DOHH2 (cell line): Measurements from ENCODE around the gene LARGE1.

Experiments
- H3F3A ChIP-seq: fragments of 200-600 bp; sonication (generic), shearing (Covaris generic); 2 replicates; pipeline ENCODE4 v1.6.0; 2016; ENCODE audit warnings: antibody characterized with exemption, mild to moderate bottlenecking; ENCODE audit not compliant: control insufficient read depth, insufficient read depth
- H3K27ac ChIP-seq: fragments of 200-600 bp; sonication (generic); 2 replicates; pipeline ENCODE4 v1.5.1; 2014; ENCODE audit warnings: low read depth, mild to moderate bottlenecking, low read length, moderate library complexity
- H3K27me3 ChIP-seq: fragments of 200-600 bp; sonication (generic); 2 replicates; pipeline ENCODE4 v1.6.1; 2014; ENCODE audit warnings: mild to moderate bottlenecking, low read length, mixed read lengths; ENCODE audit not compliant: control insufficient read depth
- H3K36me3 ChIP-seq: fragments of 200-600 bp; sonication (generic); 2 replicates; pipeline ENCODE4 v1.6.1; 2014; ENCODE audit warnings: mild to moderate bottlenecking, low read length, moderate library complexity, mixed read lengths; ENCODE audit not compliant: control insufficient read depth
- H3K4me1 ChIP-seq: fragments of 200-600 bp; sonication (generic); 2 replicates; pipeline ENCODE4 v1.6.1; 2014; ENCODE audit warnings: mild to moderate bottlenecking, low read length, mixed read lengths; ENCODE audit not compliant: control insufficient read depth
- H3K4me2 ChIP-seq: fragments of 200-600 bp; sonication (generic); 2 replicates; pipeline ENCODE4 v1.6.0; 2014; ENCODE audit warnings: mild to moderate bottlenecking, low read length, moderate library complexity
- H3K4me3 ChIP-seq: fragments of 200-600 bp; sonication (generic); 2 replicates; pipeline ENCODE4 v1.5.1; 2014; ENCODE audit warnings: mild to moderate bottlenecking, low read length, mixed read lengths
- H3K79me2 ChIP-seq: fragments of 200-600 bp; sonication (generic); 2 replicates; pipeline ENCODE4 v1.6.1; 2014; ENCODE audit warnings: mild to moderate bottlenecking, low read length, mixed read lengths; ENCODE audit not compliant: control insufficient read depth
- H3K9me2 ChIP-seq: fragments of 200-600 bp; sonication (generic); replicated peaks from 2 replicates; pipeline ENCODE4 v1.6.1; 2014; ENCODE audit warnings: mild to moderate bottlenecking, low read length, mixed read lengths; ENCODE audit not compliant: control insufficient read depth
- H3K9me3 ChIP-seq: fragments of 200-600 bp; sonication (generic); 2 replicates; pipeline ENCODE4 v1.6.1; 2014; ENCODE audit warnings: antibody characterized with exemption, low read length, mixed read lengths; ENCODE audit not compliant: control insufficient read depth, insufficient read depth
- H4K20me1 ChIP-seq: fragments of 200-600 bp; sonication (generic); 2 replicates; pipeline ENCODE4 v1.6.0; 2014; ENCODE audit warnings: low read depth, mild to moderate bottlenecking, antibody characterized with exemption, low read length, moderate library complexity; ENCODE audit not compliant: control insufficient read depth, insufficient read depth
- CTCF ChIP-seq: fragments of 200-600 bp; sonication (generic); IDR thresholded peaks from one replicate; pipeline ENCODE4 v1.5.1; 2014; ENCODE audit warnings: antibody characterized with exemption, mild to moderate bottlenecking, low read depth, low read length; ENCODE audit not compliant: poor library complexity, severe bottlenecking
- EZH2phosphoT487 ChIP-seq: fragments of 200-600 bp; sonication (generic); IDR thresholded peaks from 2 replicates; pipeline ENCODE4 v1.6.1; 2017; ENCODE audit warnings: borderline replicate concordance, mild to moderate bottlenecking, antibody characterized with exemption, low read length, moderate library complexity, mixed read lengths

LARGE1 gene

GRCh38 chr22:33579448-33580093 lies 340.7 kb downstream of the LARGE1 start:
- Histone ChIP-seq H3K4me3 (no peak overlapping the region), H3K79me2 (no peaks in the 10 kb centered on the region), H3K4me2 (peak overlapping the region; percentile 7; the same call in 1 of the 2 replicates), H3K4me1 (peaks cover 51% of the 10 kb centered on the region), H3K27ac (no peak overlapping the region), H3K27me3 (peaks cover 4% of the 10 kb centered on the region), H4K20me1 (no peaks in the 10 kb centered on the region), H3K36me3 (no peaks in the 10 kb centered on the region), H3F3A (peaks cover 9% of the 10 kb centered on the region; the same call in 1 of the 2 replicates), H3K9me2 (no peaks in the 10 kb centered on the region), H3K9me3 (no peaks in the 10 kb centered on the region)
- TF ChIP-seq EZH2phosphoT487 (no peak), CTCF (peak; percentile 93)

GRCh38 chr22:33578752-33579151 lies 341.5 kb downstream of the LARGE1 start:
- Histone ChIP-seq H3K27ac (no peak overlapping the region), H3F3A (peaks cover 9% of the 10 kb centered on the region; the same call in 1 of the 2 replicates), H4K20me1 (no peaks in the 10 kb centered on the region), H3K36me3 (no peaks in the 10 kb centered on the region), H3K9me2 (no peaks in the 10 kb centered on the region), H3K4me3 (no peak overlapping the region), H3K79me2 (no peaks in the 10 kb centered on the region), H3K4me2 (peak overlapping the region; percentile 20), H3K27me3 (no peaks in the 10 kb centered on the region; the same call in 1 of the 2 replicates), H3K4me1 (peaks cover 57% of the 10 kb centered on the region), H3K9me3 (no peaks in the 10 kb centered on the region)
- TF ChIP-seq EZH2phosphoT487 (no peak), CTCF (no peak)

GRCh38 chr22:33577862-33578411 lies 342.3 kb downstream of the LARGE1 start:
- Histone ChIP-seq H3K9me3 (no peaks in the 10 kb centered on the region), H3K27me3 (no peaks in the 10 kb centered on the region; the same call in 1 of the 2 replicates), H3K4me2 (peak overlapping the region; percentile 46), H3K9me2 (no peaks in the 10 kb centered on the region), H3F3A (peaks cover 9% of the 10 kb centered on the region; the same call in 1 of the 2 replicates), H3K36me3 (no peaks in the 10 kb centered on the region), H3K4me1 (peaks cover 65% of the 10 kb centered on the region), H3K79me2 (no peaks in the 10 kb centered on the region), H3K27ac (peak overlapping the region; percentile 56), H3K4me3 (peak overlapping the region; percentile 38), H4K20me1 (no peaks in the 10 kb centered on the region)
- no peak for TF ChIP-seq EZH2phosphoT487
- TF ChIP-seq CTCF = no peak
